Stomach (tissue), 9 donors: ENCODE results near the gene LGI2. TPM values are rescaled to one million over a fixed set of nuclear protein-coding genes. Genes with fewer than 3 reads are reported as not detected.

Experiments used
- DNase-seq, 2 donors: peaks; one replicate each; pipeline versions ENCODE4 v3.0.0 to v3.0.0-alpha.2; 2013 to 2019
- H3K27ac ChIP-seq, 5 donors: fragments of 200-600 bp in 4 of 5; sonication (generic) in 4 of 5; one replicate each; pipeline ENCODE4 v1.5.1; 2013 to 2019; ENCODE audit warnings: mild to moderate bottlenecking in 1 of 5, moderate library complexity in 1 of 5
- H3K27me3 ChIP-seq, 3 donors: fragments of 200-600 bp; sonication (generic); one replicate each; pipeline ENCODE4 v1.5.1; 2017 to 2019; ENCODE audit warnings: mixed run types in 1 of 3
- H3K36me3 ChIP-seq, 4 donors: fragments of 200-600 bp; sonication (generic); 1 replicate in 3 of 4; 2 replicates in 1 of 4; pipeline ENCODE4 v1.5.1; 2016 to 2019
- H3K4me1 ChIP-seq, 4 donors: fragments of 200-600 bp; sonication (generic); one replicate each; pipeline ENCODE4 v1.5.1; 2016 to 2019
- H3K4me3 ChIP-seq, 4 donors: fragments of 200-600 bp; sonication (generic) in 3 of 4; one replicate each; pipeline ENCODE4 v1.5.1; 2016 to 2019; ENCODE audit warnings: mild to moderate bottlenecking in 1 of 4
- H3K9me3 ChIP-seq, 4 donors: fragments of 200-600 bp; sonication (generic); one replicate each; pipeline ENCODE4 v1.5.1; 2016 to 2019
- CTCF ChIP-seq, 7 experiments: fragments of 450-650 bp in 4 of 7; fragments of 200-600 bp in 3 of 7; sonication (generic) in 3 of 7; IDR thresholded peaks; one replicate each; pipeline ENCODE4 v1.5.1; 2016 to 2019; ENCODE audit warnings: antibody characterized with exemption in 7 of 7, control low read depth in 2 of 7, mild to moderate bottlenecking in 1 of 7
- EP300 ChIP-seq: sonication (generic); formaldehyde crosslinking; IDR thresholded peaks from one replicate; pipeline ENCODE4 v1.6.1; 2017; ENCODE audit warnings: antibody characterized with exemption
- POLR2A ChIP-seq, 4 donors: fragments of 450-650 bp; IDR thresholded peaks; one replicate each; pipeline ENCODE4 v1.6.1; 2016; ENCODE audit warnings: antibody characterized with exemption in 4 of 4, control low read depth in 2 of 4, mild to moderate bottlenecking in 1 of 4, moderate library complexity in 1 of 4
- POLR2AphosphoS5 ChIP-seq, 3 donors: sonication (generic); formaldehyde crosslinking; IDR thresholded peaks; one replicate each; pipeline ENCODE4 v1.6.1; 2016; ENCODE audit warnings: antibody characterized with exemption in 3 of 3
- WGBS, 5 donors: extraction: QIAGEN DNeasy Blood & Tissue Kit in 3 of 5; methylation state at CpG; one replicate each; pipeline versions ENCODE4 v1.1.5 to v1.1.7; 2013 to 2018; 5-methylcytosine and 5-hydroxymethylcytosine counted together
- intact Hi-C: fragments of 100-400 bp; cut with DNase I; formaldehyde crosslinking; loops from one replicate; pipeline ENCODE4 v1.15.1; 2023; ENCODE audit warnings: low total_unique reads
- polyA plus RNA-seq, 3 donors: library from polyadenylated mRNA; stranded (reverse); fragments of 200-250 nt; gene quantifications; one replicate each; pipeline ENCODE4 v1.2.3, GENCODE V29; 2013
- total RNA-seq, 5 donors: library from RNA; depleted of rRNA; stranded (reverse); fragments of >200 nt; gene quantifications; one replicate each; pipeline versions ENCODE4 v1.1.0 to v1.2.3, GENCODE V29; 2014 to 2016
- donor health status: healthy with polysubstance abuse.
- donor health status: Bipolar disorder and iron deficiency.
- donor health status: healthy.

LGI2 gene
- total and polyA plus RNA-seq, 8 donors, result 0.10 to 9.1 (median 0.31) TPM; not detected in 3

GRCh38 chr4:24970191-24970590 lies 60.6 kb downstream of the LGI2 start:
- H3K27me3 ChIP-seq, result no peaks in the 10 kb centered on the region
- 87 to 94% (median 90%) methylated on average over 5 of the region's 5 CpGs for WGBS, 5 donors
- DNase-seq, result no peak
- H3K4me3 ChIP-seq, result no peak overlapping the region
- no peaks in the 10 kb centered on the region for H3K36me3 ChIP-seq
- H3K27ac ChIP-seq, result no peak overlapping the region
- intact Hi-C loops, result loop anchor here (10.0 kb wide), 1 partner anchor 475 kb away; no protein-coding TSS in a partner anchor
- H3K4me1 ChIP-seq, result no peaks in the 10 kb centered on the region
- TF ChIP-seq POLR2AphosphoS5 (IDR thresholded peaks at IDR 0.05) (no peak), EP300 (no peak), CTCF (IDR thresholded peaks at IDR 0.05) (no peak), POLR2A (IDR thresholded peaks at IDR 0.05) (no peak)
- H3K9me3 ChIP-seq, result peaks cover 0 to 12% (median 6%) of the 10 kb centered on the region in 4 donors

- 85 to 93% (median 88%) methylated on average over 5 to 6 of the region's 6 CpGs for WGBS, 5 donors
- intact Hi-C loops, result no loop called here
- H3K4me3 ChIP-seq, result no peak overlapping the region
- no peaks in the 10 kb centered on the region for H3K36me3 ChIP-seq
- TF ChIP-seq CTCF (IDR thresholded peaks at IDR 0.05) (no peak), EP300 (no peak), POLR2A (IDR thresholded peaks at IDR 0.05) (no peak), POLR2AphosphoS5 (IDR thresholded peaks at IDR 0.05) (no peak)
- H3K9me3 ChIP-seq, result peaks cover 0 to 12% (median 6%) of the 10 kb centered on the region in 4 donors
- no peak for DNase-seq
- H3K4me1 ChIP-seq, result no peaks in the 10 kb centered on the region
- no peak overlapping the region for H3K27ac ChIP-seq
- H3K27me3 ChIP-seq, result no peaks in the 10 kb centered on the region
Observed at GRCh38 chr4:24969486-24969885, 61.3 kb downstream of the LGI2 start.

- Histone ChIP-seq H3K27me3 (no peaks in the 10 kb centered on the region), H3K4me3 (no peak overlapping the region), H3K36me3 (no peaks in the 10 kb centered on the region), H3K4me1 (no peaks in the 10 kb centered on the region), H3K9me3 (peaks cover 0 to 12% (median 6%) of the 10 kb centered on the region in 4 donors), H3K27ac (no peak overlapping the region)
- WGBS, 5 donors, result 81 to 97% (median 93%) methylated on average over 3 of the region's 3 CpGs
- no peak for DNase-seq
- no peak for TF ChIP-seq POLR2A (IDR thresholded peaks at IDR 0.05)
- TF ChIP-seq EP300, result no peak
- TF ChIP-seq POLR2AphosphoS5 (IDR thresholded peaks at IDR 0.05), result no peak
- TF ChIP-seq CTCF (IDR thresholded peaks at IDR 0.05), result no peak
- intact Hi-C loops, result no loop called here
Observed at GRCh38 chr4:24968992-24969391, 61.8 kb downstream of the LGI2 start.

DNA sequence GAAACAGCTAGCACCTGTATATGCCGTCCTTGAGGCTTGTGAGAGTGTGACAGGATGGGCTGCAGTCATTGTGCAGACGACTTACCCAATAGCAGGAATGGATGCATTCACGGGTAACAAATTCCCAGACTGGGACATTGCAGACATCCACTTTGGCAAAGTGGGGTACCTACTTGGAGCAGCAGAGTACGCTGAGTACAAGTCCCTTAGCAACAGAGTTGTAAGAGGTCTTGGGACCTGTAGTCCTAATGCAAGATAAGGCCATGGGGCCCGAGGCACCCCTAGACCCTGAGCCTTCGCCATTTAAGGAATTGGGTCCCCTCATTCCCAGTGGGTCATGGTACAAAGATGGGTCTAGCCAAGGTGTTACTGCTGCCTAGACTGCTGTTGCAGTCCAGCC lies 62.5 kb downstream of the LGI2 start:
- H3K4me1 ChIP-seq, result no peaks in the 10 kb centered on the region
- TF ChIP-seq CTCF (IDR thresholded peaks at IDR 0.05) (no peak), EP300 (no peak), POLR2A (IDR thresholded peaks at IDR 0.05) (no peak), POLR2AphosphoS5 (IDR thresholded peaks at IDR 0.05) (no peak)
- H3K4me3 ChIP-seq, result no peak overlapping the region
- no peaks in the 10 kb centered on the region for H3K36me3 ChIP-seq
- peaks cover 0 to 12% (median 6%) of the 10 kb centered on the region in 4 donors for H3K9me3 ChIP-seq
- DNase-seq, result no peak
- H3K27ac ChIP-seq, result no peak overlapping the region
- intact Hi-C loops, result no loop called here
- H3K27me3 ChIP-seq, result no peaks in the 10 kb centered on the region
- 87 to 99% (median 92%) methylated on average over 6 of the region's 6 CpGs for WGBS, 5 donors
